ENCODE results near the gene TNFRSF12A. TPM values are rescaled to one million over a fixed set of nuclear protein-coding genes. Genes with fewer than 3 reads are reported as not detected.
"Not testable (repeated sequence)": the region's sequence is repeated elsewhere in the genome, so short reads cannot be mapped to it uniquely, and the experiment has no call there.

TNFRSF12A gene
- polyA plus RNA-seq, 3 donors, result 23.7 to 149 (median 50.2) TPM

DNA sequence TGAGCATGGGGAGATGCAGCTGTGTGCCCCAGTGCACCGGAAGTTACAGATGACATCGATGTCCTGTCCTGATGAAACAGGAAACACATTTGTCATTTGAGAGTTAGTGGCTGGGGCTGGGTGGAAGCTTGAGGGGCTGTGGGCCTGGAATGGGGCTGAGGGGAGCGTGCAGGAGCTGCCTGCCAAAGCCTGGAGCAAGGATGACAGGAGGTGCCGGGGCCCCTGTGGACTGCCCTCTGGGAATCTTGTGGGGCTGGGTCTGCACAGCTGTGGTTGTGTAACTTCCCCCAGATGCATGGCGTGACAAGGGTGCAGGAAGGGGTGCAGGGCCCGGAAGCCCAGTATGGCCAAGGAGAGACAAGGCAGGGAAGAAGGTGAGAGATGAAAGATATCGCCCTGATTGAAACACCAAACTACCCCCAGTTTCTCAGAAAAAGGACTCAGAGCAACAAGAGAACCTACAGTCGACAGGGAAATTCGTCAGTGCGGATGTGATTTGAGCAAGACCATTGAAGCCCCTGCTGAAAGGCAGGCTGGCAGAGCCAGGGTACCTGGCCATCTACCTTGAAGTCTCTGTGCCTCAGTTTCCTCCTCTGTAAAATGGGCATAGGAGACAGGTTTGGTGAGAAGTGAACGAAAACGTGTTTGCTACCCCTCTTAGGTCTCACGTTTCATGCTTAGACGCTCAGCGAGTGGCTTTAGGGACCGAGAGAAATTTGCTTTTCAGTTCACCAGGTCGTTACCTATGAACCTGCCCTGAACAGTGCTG is 35.0 kb downstream of the TNFRSF12A start:
- WGBS, 3 donors, result 62 to 85% (median 67%) methylated on average over 17 of the region's 17 CpGs
- H3K27ac ChIP-seq (ENCODE audit: low read depth, low read length), result no peak overlapping the region

GRCh38 chr16:3055734-3056115 is 35.6 kb downstream of the TNFRSF12A start:
- 64 to 88% (median 69%) methylated on average over 9 of the region's 9 CpGs for WGBS, 3 donors
- not testable (repeated sequence) for H3K27ac ChIP-seq (ENCODE audit: low read depth, low read length)

DNA sequence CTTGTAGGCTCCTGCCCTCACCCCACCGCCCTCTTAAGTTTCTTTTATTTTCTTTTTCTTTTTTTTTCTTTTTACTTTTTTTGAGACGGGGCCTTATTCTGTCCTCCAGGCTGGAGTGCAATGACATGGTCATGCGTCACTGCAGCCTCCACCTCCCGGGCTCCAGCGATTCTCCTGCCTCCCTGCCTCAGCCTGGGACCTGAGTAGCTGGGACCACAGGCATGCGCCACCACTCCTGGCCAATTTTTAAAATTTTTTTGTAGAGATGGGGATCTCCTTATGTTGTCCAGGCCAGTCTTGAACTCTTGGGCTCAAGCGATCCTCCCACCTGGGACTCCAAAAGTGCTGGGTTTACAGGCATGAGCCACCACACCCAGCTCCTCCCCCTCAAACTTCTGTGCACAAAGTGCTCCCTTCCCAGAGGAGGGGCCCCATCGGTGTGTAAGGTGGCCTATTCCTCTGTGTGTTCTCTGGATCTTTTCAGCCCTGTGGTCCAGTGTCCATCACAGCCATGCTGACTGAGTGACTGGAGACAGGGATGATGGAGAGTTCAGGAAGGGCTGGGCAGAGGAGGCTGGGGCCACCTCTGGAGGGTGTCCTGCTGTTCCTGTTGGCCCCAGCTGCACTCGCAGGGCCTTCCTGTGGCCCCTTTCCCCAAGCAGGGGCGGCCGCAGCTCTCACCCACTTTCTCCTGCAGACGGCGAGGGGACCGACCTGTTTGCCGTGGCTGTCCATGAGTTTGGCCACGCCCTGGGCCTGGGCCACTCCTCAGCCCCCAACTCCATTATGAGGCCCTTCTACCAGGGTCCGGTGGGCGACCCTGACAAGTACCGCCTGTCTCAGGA is 36.4 kb downstream of the TNFRSF12A start:
- 79 to 93% (median 84%) methylated on average over 14 to 19 of the region's 19 CpGs for WGBS, 3 donors
- no peak overlapping the region for H3K27ac ChIP-seq (ENCODE audit: low read depth, low read length)

DNA sequence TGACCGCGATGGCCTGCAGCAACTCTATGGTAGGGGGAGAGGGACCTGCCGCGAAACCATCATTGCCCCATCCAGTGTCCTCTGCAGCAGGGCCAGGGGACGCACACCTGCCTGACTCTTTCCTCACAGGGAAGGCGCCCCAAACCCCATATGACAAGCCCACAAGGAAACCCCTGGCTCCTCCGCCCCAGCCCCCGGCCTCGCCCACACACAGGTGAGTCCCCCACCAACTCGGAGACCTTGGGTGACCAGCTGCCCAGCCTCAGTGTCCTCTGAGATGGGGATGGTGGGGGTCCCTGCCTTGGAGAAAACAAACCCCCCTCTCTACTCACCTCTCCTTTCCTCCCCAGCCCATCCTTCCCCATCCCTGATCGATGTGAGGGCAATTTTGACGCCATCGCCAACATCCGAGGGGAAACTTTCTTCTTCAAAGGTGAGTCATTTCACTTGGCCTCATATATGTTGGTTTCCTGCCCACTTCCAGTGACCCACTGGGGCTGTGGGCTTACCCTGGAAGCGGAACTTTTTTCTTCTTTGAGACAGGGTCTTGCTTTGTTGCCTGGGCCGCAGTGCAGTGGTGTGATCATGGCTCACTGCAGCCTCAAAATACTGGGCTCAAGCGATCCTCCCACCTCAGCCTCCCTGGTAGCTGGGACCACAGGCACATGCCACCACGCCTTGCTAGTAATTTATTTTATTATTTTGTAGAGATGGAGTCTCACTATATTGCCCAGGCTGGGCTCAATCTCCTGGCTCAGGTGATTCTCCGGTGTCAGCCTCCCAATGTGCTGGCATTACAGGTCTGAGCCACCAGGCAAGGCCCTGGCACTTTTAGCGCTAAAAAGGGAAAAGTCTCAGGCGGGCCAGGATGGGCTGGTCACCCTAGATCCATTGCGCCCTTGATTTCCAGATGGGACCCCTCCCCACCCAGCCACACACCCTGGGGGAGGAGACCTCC is 37.3 kb downstream of the TNFRSF12A start:
- 92 to 94% (median 92%) methylated on average over 22 of the region's 22 CpGs for WGBS, 3 donors
- no peak overlapping the region for H3K27ac ChIP-seq (ENCODE audit: low read depth, low read length)

- H3K27ac ChIP-seq (ENCODE audit: low read depth, low read length), result no peak overlapping the region
- whole genome bisulfite sequencing, 3 donors, result 6 to 10% (median 8%) methylated on average over 58 to 77 of the region's 77 CpGs
Observed at GRCh38 chr16:3058139-3059030, 38.2 kb downstream of the TNFRSF12A start.

GRCh38 chr16:3059041-3059722 is 39.0 kb downstream of the TNFRSF12A start:
- no peak overlapping the region for H3K27ac ChIP-seq (ENCODE audit: low read depth, low read length)
- 0 to 1% (median 0%) methylated on average over 45 to 64 of the region's 67 CpGs for WGBS, 3 donors

GRCh38 chr16:3059723-3060242 is 39.6 kb downstream of the TNFRSF12A start:
- no peak overlapping the region for H3K27ac ChIP-seq (ENCODE audit: low read depth, low read length)
- 55 to 61% (median 56%) methylated on average over 9 of the region's 9 CpGs for WGBS, 3 donors

DNA sequence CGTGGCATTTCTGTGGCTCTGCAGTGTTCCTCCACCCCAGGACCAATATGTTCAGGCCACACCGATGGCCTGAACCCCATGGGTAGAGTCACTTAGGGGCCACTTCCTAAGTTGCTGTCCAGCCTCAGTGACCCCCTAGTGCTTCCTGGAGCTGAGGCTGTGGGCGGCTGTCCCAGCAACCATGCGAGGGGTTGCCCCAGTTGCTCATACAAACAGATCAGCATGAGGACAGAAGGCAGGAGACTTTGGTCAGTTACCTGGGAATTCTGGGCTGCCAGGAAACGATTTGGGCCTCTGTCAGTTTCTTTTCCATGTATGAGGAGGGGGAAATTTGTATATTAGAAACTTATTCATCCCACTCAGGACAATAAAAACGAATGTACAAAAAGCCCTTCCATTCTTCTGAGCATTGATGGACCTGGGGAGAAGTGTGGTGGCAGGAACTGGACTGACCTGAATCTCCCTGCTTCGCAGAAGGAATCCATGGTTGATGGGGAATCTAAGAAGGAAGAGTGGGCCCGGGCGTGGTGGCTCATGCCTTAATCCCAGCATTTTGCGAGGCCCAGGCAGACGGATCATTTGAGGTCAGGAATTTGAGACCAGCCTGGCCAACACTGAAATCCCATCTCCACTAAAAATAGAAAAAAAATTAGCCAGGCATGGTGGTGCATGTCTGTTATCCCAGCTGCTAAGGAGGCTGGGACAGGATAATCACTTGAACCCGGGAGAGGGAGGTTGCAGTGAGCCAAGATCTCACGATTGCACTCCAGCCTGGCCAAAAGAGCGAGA is 40.4 kb downstream of the TNFRSF12A start:
- WGBS, 3 donors, result 83 to 87% (median 86%) methylated on average over 14 of the region's 14 CpGs
- H3K27ac ChIP-seq (ENCODE audit: low read depth, low read length), result no peak overlapping the region

GRCh38 chr16:3062553-3062952 is 42.4 kb downstream of the TNFRSF12A start:
- no peak overlapping the region for H3K27ac ChIP-seq (ENCODE audit: low read depth, low read length)
- WGBS, 3 donors, result 81 to 87% (median 86%) methylated on average over 6 of the region's 6 CpGs

- H3K27ac ChIP-seq (ENCODE audit: low read depth, low read length), result no peak overlapping the region
- WGBS, 3 donors, result 92 to 98% (median 93%) methylated on average over 8 of the region's 8 CpGs
Observed at GRCh38 chr16:3063625-3064386, 43.6 kb downstream of the TNFRSF12A start.

DNA sequence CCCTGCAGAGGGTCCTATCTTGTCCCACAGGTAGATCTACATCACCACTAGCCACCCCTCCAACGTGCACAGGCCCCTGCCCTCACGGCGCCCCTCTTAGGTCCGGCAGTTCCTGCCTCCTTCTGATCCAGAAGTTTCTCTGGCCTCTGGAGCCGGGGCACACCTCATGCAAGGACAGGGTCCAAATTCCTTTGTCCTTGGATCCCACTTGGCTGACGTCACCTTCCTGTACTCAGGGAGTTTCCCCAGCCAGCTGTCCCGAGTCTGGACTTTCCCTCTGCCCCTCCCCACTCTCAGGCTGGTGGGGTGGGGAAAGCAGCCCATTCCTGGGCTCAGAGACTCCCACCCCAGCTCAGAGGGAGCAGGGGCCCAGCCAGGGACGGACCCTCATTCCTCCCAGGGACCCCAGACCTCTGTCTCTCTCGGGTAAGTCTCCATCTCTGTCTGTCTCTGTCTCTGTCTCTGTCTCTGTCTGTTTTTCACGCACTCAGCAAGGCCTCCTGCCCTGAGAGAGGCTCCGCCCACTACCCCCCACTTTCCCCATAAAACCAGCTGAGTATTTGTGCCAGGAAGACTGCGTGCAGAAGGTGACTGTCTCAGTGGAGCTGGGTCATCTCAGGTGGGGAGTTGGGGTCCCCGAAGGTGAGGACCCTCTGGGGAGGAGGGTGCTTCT is 45.0 kb downstream of the TNFRSF12A start, which contains the start of gene IL32:
IL32 (plus strand) TSS at position 572 of the 673 bp plus-strand sequence. CDS start 172 bp downstream, outside the sequence.
- no peak within 1 kb of the TSS for H3K27ac ChIP-seq (ENCODE audit: low read depth, low read length)
- WGBS, 3 donors, result 33 to 45% (median 34%) methylated on average over 13 of the region's 13 CpGs

- H3K27ac ChIP-seq (ENCODE audit: low read depth, low read length), result no peak overlapping the region
- WGBS, 3 donors, result 55 to 61% (median 58%) methylated on average over 26 of the region's 26 CpGs
Observed at GRCh38 chr16:3065742-3066439, 45.7 kb downstream of the TNFRSF12A start.

GRCh38 chr16:3066440-3066748 is 46.2 kb downstream of the TNFRSF12A start:
- 73 to 79% (median 74%) methylated on average over 7 of the region's 7 CpGs for WGBS, 3 donors
- no peak overlapping the region for H3K27ac ChIP-seq (ENCODE audit: low read depth, low read length)

GRCh38 chr16:3068487-3068886 is 48.3 kb downstream of the TNFRSF12A start:
- H3K27ac ChIP-seq (ENCODE audit: low read depth, low read length), result no peak overlapping the region
- 58 to 74% (median 68%) methylated on average over 4 of the region's 4 CpGs for WGBS, 3 donors

All from adipose tissue (tissue), 3 donors.